ENCODE results near the gene HPS1.

DNA sequence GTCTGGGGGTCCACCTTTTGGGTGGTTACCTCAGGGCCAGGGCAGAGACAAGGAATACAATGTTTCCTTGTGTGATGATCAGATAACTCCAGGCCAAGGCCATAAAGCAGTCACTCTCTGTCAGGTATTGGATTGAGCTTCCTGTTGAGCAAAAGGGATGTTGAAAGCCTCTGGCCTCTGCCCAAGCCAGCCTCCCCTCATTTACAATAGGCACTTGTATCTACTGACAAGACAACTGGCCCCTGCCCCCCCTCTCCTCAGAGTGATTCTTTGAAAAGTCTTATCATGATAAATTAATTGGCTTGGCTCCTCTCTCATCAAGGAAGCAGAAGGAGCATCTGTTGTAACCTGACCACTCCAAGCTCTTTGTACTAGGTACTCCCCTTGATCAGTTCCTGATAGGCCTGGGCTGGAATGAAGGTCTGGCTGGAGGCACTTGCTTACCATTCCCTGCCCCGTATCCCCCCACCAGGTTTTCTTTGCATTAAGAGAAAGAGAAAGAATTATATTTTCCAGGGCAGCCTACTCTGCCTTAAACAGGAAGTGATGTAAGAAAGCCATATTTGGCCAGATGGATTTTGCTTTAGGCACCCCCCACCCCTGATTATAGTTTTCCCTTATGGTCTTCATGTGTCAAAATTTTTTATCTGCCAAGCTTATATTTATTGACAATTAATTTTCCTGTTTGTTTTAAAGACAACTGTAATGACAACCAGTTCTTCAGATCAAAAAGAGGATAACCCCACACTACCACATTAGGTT lies 42.1 kb upstream of the HPS1 start:
- TF ChIP-seq, protein P1, sequence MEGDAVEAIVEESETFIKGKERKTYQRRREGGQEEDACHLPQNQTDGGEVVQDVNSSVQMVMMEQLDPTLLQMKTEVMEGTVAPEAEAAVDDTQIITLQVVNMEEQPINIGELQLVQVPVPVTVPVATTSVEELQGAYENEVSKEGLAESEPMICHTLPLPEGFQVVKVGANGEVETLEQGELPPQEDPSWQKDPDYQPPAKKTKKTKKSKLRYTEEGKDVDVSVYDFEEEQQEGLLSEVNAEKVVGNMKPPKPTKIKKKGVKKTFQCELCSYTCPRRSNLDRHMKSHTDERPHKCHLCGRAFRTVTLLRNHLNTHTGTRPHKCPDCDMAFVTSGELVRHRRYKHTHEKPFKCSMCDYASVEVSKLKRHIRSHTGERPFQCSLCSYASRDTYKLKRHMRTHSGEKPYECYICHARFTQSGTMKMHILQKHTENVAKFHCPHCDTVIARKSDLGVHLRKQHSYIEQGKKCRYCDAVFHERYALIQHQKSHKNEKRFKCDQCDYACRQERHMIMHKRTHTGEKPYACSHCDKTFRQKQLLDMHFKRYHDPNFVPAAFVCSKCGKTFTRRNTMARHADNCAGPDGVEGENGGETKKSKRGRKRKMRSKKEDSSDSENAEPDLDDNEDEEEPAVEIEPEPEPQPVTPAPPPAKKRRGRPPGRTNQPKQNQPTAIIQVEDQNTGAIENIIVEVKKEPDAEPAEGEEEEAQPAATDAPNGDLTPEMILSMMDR (IDR thresholded peaks at IDR 0.05), result no peak
- TF ChIP-seq POLR2A (IDR thresholded peaks at IDR 0.05), result no peak
